IPS-NIHi7 (cell line): Measurements from ENCODE around the gene ZFP64.
"Not testable (repeated sequence)": the region's sequence is repeated elsewhere in the genome, so short reads cannot be mapped to it uniquely, and the experiment has no call there.

ENCODE experiments used
- DNase-seq: peaks from one replicate; pipeline ENCODE4 v3.0.0; 2012; ENCODE audit warnings: mixed read lengths; ENCODE audit errors: extremely low spot score

ZFP64 gene

GRCh38 chr20:52204136-52204535 is 12.6 kb upstream of the ZFP64 start:
- no peak for DNase-seq

DNA sequence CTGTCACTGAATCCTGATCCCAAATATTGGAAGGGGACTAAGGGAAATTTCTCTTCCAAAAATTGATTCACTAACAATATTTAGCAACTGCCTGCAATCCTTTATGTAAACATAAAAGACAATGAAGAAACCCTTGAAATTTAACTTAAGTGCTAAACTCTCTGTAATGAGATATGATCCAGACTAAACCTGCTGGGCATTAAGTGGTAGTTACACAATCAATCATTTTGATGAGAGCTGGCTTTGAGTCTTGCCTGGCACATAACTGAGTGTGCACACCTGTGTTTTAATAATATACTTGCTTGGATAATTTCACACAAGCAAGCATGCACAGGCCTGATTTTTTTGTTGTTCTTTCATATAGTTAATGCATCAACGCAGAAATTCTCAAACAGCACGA is 9.8 kb upstream of the ZFP64 start:
- DNase-seq = no peak

DNA sequence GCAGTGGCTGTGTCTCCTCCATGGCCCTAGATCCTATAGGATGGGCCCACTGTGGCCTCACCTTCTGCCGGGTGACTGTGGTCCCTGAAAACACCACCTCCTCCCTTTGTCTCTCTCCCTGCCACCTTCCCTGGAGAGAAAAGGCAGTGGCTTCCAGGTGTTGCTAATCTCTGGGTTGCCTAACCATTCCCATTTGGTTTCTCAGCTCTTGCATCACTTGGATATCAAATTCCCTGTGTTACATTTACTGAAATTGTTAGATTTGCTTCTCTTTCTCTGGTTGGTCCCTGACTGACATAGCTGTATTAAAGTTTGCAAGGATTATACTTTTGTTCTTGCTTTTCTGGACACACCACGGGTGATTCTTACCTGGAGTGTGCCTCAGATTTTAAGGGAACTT is 9.3 kb upstream of the ZFP64 start:
- DNase-seq = no peak

GRCh38 chr20:52196845-52197244 is 5.3 kb upstream of the ZFP64 start:
- DNase-seq = no peak

GRCh38 chr20:52193886-52194545 is 2.4 kb upstream of the ZFP64 start:
- no peak for DNase-seq

DNA sequence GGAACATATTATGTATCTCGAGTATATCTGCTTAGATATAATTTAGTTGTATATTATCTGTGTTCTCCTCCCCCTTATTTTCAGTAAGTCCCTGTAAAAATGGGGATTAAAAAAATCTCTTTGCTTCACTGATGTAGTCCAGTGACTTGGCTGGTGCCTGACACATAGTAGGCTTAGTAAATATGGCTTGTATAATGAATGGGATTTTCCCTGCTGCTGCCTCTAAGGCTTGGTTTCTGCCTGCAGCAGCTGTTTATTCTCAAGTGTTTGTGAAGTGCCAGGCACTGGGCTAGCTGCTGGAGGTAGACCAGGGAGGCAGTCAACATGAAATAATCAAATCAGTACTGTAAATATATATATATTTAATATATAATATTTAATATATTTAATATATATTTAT is 1.6 kb upstream of the ZFP64 start:
- no peak for DNase-seq

GRCh38 chr20:52192719-52193007 is 1.1 kb upstream of the ZFP64 start:
- not testable (repeated sequence) for DNase-seq

DNA sequence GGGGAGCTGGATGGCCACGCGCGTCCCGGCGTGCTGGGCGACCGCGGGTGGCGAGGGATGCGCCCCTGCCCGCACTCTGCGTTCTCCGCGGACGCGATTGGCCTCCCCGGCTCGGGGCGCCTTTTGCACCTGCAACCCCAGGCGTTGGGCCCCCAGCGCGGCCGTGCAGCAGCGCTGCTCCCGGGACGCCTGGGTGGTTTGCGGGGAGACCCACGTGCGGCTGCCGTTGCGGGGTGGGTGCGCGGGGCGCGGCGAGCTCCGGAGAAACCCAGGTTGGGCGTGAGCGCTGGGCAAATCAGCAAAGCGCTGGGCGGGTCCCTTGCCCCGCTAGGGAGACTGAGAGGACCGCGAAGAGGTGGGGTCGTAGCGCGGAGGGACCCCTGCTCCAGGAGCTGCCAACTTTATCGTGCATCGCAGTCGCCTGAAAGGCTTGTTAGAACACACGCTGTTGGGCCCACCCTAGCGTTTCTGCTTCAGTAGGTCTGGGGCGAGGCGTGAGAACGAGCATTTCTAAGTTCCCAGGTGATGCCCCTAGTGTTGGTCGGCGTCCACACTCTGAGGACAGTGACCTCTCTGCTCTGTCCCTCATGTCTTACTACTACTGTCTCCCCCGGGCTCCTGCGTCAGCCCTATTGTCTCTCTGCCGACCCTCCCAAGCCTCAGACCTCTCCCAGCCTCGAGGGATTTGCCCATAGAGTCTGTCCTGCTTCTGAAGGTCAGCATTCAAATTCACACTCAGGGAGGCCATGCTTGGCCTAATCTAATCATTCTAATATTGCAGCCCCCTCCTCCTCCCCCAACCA is 538 bp upstream of the ZFP64 start:
- DNase-seq = peak; percentile 77

GRCh38 chr20:52190437-52191131 is 995 bp downstream of the ZFP64 start:
- DNase-seq = peak; percentile 61

GRCh38 chr20:52181766-52182165 is 9.8 kb downstream of the ZFP64 start:
- DNase-seq = no peak

DNA sequence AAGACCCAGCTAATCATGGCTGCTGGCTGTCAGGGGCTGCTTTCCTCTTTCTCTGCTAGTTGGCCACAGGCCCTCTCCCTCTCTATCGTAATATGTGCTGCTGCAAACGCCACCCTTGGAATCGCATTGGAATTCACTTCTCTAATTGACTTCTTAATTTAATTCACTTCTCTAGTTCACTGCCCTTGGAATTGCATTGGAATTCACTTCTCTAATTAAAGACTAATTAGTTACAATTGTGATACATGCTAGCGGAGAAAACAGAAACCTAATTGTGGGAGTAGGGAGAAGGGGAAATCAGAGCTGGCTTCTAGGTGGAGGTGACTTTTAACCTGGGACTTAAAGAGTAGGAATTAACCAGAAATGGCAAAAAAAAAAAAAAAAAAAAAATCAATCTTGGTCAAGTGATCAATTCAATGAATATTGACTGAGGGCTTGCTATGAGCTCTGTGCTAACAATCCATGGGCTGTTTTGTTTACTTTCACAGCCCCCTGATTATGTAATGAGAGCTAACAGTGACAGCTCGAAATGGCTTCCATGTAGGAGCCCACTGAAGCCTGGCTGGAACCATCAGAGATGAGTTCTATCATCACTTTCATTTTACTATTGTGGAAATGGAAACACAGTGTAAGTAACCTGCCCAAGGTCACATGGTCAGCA is 11.3 kb downstream of the ZFP64 start:
- DNase-seq = no peak

- no peak for DNase-seq
Measured at GRCh38 chr20:52179331-52180179, 12.0 kb downstream of the ZFP64 start.

GRCh38 chr20:52178691-52179090 is 12.9 kb downstream of the ZFP64 start:
- no peak for DNase-seq

GRCh38 chr20:52175840-52176239 is 15.7 kb downstream of the ZFP64 start:
- DNase-seq = no peak

DNA sequence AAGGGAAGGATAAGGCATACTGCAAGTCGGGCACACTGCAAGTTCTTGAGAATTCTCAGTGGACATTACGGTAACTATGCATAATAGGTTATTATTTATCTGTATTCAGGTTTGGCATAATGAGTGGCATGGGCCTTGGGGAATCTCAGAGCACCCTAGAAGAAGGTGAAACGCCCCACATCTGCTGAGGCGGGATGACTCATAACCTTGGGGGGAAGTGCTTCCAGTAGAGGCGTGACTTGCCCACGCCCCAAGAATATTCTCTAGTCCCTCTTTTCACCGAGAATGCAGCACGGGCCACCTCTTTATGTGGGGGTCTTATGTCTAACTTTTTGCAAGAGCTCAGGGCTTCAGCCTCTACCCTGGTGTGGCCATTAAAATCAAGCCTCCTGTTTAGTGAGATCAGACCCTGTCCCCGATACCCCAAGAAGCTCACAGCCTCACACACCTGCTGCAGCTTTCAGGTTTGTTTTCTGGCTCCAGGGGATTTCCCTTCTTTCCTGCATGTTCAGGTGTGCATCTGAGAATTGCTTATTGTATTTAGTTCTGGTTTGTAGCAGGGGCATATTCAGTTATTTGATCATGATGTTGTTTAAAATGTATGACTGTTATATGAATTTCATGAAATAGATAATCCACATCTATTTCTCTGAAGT is 19.1 kb downstream of the ZFP64 start:
- DNase-seq = no peak

DNA sequence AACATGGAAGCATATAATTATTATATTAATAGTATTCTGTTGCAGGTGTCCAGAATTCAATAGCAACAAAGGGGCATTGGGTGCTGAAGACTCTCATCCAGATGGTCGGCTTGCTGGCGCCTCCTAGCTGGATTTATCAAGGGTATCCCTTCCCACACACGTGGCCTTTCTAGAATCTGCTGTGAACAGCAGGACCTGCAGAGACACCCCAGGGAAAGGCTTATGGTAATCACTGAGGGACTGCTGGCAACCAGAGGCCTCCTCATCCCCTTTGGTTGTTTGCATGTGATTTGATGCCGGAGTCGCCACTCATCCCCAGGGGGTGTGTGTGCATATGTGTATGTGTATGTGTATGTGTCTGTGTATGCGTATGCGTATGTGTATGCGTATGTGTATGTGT is 20.6 kb downstream of the ZFP64 start:
- no peak for DNase-seq

DNA sequence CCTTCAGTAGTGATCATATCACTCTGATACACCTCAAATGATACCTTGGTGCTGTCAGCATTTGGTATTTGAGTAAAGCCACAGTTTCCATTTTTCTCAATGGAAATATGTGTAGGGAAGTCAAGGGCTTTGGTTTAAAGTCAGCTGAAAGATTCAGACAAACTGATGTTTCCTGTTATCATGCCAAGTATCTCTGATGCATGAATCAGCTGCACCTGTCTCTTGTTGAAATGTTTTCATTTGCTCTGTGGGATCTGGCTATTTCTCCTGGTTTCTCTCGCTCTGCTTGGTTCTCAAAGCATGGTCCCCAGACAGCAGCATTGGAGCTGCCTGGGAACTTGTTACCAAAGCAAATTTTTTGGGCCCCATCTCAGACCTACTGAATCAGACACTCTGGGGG is 23.5 kb downstream of the ZFP64 start:
- no peak for DNase-seq

GRCh38 chr20:52167232-52167840 is 24.2 kb downstream of the ZFP64 start:
- no peak for DNase-seq

DNA sequence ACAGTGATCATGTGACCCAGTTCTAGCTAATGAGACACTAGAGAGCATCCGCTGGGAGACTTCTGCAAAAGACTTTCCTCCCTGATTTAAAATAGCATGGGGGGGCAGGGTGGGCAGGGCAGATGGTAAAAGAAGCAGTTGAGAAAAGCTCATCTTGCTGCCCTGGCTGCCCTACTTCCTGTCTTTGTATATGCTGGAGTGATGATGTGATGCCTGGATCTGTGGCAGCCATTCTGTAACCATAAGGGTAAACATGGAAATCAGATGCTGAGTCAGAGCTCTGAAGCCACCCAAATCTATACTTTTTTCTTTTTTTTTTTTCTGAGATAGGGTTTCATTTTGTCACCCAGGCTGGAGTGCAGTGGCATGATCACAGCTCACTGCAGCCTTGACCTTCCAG is 25.4 kb downstream of the ZFP64 start:
- no peak for DNase-seq

GRCh38 chr20:52160621-52161204 is 30.9 kb downstream of the ZFP64 start:
- no peak for DNase-seq
